Mucosa of rectum (tissue), 2 donors: ENCODE results near the gene GRID2.

Source experiments
- H3K27ac ChIP-seq, 2 donors: one replicate each; pipeline ENCODE4 v1.7.0; 2013; ENCODE audit warnings: inconsistent platforms in 2 of 2, low read depth in 2 of 2, low read length in 2 of 2
- H3K27me3 ChIP-seq, 2 donors: one replicate each; pipeline ENCODE4 v1.7.0; 2013; ENCODE audit warnings: low read length in 2 of 2; ENCODE audit not compliant: control insufficient read depth in 2 of 2, insufficient read depth in 2 of 2
- H3K36me3 ChIP-seq, 2 donors: one replicate each; pipeline ENCODE4 v1.7.0; 2013; ENCODE audit warnings: low read length in 2 of 2; ENCODE audit not compliant: control insufficient read depth in 2 of 2, insufficient read depth in 2 of 2
- H3K4me1 ChIP-seq, 2 donors: one replicate each; pipeline ENCODE4 v1.7.0; 2013; ENCODE audit warnings: low read length in 2 of 2, mild to moderate bottlenecking in 1 of 2; ENCODE audit not compliant: control insufficient read depth in 2 of 2, insufficient read depth in 2 of 2
- H3K4me3 ChIP-seq, 2 donors: one replicate each; pipeline ENCODE4 v1.7.0; 2013; ENCODE audit warnings: low read length in 2 of 2
- H3K9ac ChIP-seq, 2 donors: one replicate each; pipeline ENCODE4 v1.7.0; 2013; ENCODE audit warnings: low read length in 2 of 2, low read depth in 1 of 2, mild to moderate bottlenecking in 1 of 2
- H3K9me3 ChIP-seq, 2 donors: one replicate each; pipeline ENCODE4 v1.7.0; 2013; ENCODE audit warnings: low read length in 2 of 2; ENCODE audit not compliant: control insufficient read depth in 2 of 2
- donor health status: healthy.
- donor health status: Normal muscosa, but diverticular disease.

Gene GRID2

DNA sequence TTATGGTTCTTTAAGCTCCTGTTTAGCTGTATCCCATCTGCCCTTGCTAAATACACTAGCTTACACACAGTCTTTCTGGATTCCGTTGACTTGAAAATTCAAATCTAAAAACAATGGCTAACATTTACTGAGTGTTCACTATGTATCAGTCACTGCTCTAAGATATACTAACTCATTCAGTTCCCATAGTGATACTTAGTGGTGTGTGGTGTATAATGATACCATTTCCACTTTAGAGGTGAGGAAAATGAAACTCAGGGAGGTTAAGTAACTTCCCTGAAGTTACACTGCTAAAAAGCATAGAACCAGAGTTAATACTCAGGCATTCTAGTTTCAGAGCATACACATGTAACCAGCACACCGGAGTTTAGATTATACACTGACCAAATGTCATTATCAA, 762.0 kb downstream of the GRID2 start:
- no peaks in the 10 kb centered on the region for H3K9me3 ChIP-seq
- no peak overlapping the region for H3K4me3 ChIP-seq
- no peaks in the 10 kb centered on the region for H3K4me1 ChIP-seq
- H3K9ac ChIP-seq: no peak overlapping the region
- no peaks in the 10 kb centered on the region for H3K27me3 ChIP-seq
- no peak overlapping the region for H3K27ac ChIP-seq
- H3K36me3 ChIP-seq: no peaks in the 10 kb centered on the region

DNA sequence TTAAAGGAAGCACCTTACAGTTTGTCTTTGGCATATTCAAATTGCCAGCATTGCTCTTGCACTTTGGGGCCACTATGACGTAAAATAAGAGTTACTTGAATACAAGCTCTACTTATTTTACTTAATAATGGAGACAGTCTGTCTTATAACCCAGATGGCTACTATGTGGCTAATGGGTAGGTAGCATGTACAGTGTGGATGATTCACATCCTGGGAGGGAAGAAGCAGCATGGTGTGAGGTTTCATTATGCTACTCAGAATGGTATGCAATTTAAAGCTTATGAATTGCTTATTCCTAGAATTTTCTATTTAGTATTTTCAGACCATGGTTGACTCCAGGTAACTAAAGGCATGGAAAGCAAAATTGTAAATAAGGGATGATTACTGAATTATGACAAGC, 763.0 kb downstream of the GRID2 start:
- Histone ChIP-seq H3K9me3 (no peaks in the 10 kb centered on the region), H3K27me3 (no peaks in the 10 kb centered on the region), H3K4me3 (no peak overlapping the region), H3K4me1 (no peaks in the 10 kb centered on the region), H3K9ac (no peak overlapping the region), H3K36me3 (no peaks in the 10 kb centered on the region), H3K27ac (no peak overlapping the region)

DNA sequence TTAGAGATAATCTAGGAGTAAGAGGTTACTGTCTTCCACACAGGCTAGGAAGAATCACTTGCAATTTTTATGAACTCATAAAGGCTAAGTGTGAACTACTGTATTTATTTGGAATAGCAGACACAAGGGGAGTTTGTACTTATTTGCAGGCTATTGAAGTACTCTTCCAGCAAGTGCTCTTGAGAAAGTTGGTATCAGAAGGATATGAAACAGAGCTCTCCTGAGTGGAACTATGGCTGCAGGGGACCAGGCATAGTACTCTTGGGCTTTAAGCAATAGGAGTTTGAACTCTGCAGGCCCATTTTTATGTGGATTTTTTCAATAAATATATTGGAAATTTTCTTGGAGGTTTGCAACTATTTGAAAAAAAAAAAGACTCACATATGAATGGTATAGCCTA, 768.5 kb downstream of the GRID2 start:
- no peak overlapping the region for H3K27ac ChIP-seq
- no peak overlapping the region for H3K4me3 ChIP-seq
- no peaks in the 10 kb centered on the region for H3K4me1 ChIP-seq
- no peak overlapping the region for H3K9ac ChIP-seq
- H3K9me3 ChIP-seq: no peaks in the 10 kb centered on the region
- H3K36me3 ChIP-seq: no peaks in the 10 kb centered on the region
- no peaks in the 10 kb centered on the region for H3K27me3 ChIP-seq

DNA sequence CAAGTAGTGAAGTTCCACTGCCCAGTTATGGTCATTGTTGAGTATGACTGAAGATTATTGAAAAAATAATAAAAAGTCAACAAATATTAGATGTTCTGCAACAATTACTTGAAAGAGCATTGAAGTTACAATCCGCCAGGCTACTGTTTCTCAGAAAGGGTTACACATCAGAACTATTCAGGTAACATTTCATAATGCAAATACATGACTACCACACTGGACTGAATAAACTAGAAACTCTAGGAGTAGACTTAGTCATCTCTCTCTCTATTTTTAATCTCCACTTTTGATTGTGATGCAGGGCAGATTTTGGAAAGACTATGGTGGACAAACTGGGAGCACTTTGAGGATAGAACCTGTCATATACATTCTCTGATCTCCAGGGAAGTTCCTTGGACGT, 776.5 kb downstream of the GRID2 start:
- Histone ChIP-seq H3K4me1 (no peaks in the 10 kb centered on the region), H3K9me3 (no peaks in the 10 kb centered on the region), H3K27me3 (no peaks in the 10 kb centered on the region), H3K27ac (no peak overlapping the region), H3K9ac (no peak overlapping the region), H3K36me3 (no peaks in the 10 kb centered on the region), H3K4me3 (no peak overlapping the region)

DNA sequence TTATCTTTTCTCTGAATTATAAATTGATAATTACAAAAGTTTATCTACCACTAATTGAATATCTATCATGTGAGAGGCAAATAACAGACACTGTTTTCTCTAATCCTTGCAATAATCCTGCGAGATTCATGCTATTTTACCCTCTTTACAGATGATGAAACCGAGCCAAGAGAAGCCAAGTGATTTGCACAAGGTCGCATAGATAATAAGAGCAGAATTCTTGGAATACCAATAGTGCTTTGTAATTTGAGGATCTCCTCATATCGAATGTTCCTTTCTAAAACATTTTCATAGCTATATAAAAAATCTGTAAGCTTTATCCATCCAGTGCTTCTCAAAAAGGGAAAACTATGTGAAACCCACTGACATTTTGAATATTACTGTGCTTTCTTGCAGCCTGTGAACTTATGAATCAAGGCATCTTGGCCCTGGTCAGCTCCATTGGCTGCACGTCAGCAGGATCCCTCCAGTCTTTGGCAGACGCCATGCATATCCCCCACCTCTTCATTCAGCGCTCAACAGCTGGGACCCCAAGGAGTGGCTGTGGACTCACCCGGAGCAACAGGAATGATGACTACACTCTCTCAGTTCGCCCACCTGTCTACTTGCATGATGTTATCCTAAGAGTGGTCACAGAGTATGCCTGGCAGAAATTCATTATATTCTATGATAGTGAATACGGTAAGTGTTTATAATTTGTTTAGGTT, 781.0 kb downstream of the GRID2 start:
- H3K9me3 ChIP-seq: no peaks in the 10 kb centered on the region
- no peaks in the 10 kb centered on the region for H3K4me1 ChIP-seq
- H3K36me3 ChIP-seq: no peaks in the 10 kb centered on the region
- H3K9ac ChIP-seq: no peak overlapping the region
- H3K4me3 ChIP-seq: no peak overlapping the region
- no peak overlapping the region for H3K27ac ChIP-seq
- H3K27me3 ChIP-seq: no peaks in the 10 kb centered on the region

DNA sequence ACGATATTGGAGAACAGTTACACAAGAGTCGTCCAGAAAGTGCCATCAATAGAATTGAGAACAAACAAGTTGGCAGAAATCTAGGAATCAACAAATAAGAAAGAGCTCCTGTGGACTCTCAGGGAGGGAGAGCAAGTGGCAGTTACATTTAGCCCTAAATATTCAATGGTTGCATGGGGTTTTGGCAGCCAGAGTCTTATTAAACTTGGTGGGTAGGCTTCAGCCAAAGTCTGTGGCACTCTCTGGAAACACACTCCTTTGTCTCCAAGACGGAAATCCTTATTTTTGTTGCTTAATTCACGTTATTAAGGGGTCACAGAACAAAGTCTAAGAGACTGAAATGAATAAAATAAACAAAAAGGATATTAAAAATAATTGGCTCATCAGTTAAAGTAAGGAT, 782.6 kb downstream of the GRID2 start:
- H3K27ac ChIP-seq: no peak overlapping the region
- H3K4me3 ChIP-seq: no peak overlapping the region
- H3K4me1 ChIP-seq: no peaks in the 10 kb centered on the region
- H3K9ac ChIP-seq: no peak overlapping the region
- no peaks in the 10 kb centered on the region for H3K9me3 ChIP-seq
- no peaks in the 10 kb centered on the region for H3K27me3 ChIP-seq
- no peaks in the 10 kb centered on the region for H3K36me3 ChIP-seq

DNA sequence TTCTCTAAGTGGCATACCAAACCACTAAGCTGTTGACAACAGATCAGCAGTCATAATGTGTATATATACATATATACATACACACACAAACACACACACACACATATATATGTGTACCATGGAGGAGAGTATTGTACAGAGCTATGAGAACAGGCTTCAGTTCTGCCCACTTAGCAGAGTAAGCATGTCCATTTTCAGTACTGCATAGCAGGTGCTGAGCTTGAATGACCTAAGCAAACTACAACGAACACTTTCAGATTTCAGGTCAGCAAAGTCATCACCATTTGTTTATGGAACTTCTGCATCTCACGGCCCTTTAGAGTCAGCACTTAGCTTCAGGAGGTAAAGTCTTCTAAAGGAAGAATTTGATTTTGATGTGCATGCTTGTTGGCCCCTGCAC, 789.0 kb downstream of the GRID2 start:
- Histone ChIP-seq H3K27ac (no peak overlapping the region), H3K9ac (no peak overlapping the region), H3K9me3 (no peaks in the 10 kb centered on the region), H3K27me3 (no peaks in the 10 kb centered on the region), H3K4me3 (no peak overlapping the region), H3K4me1 (no peaks in the 10 kb centered on the region), H3K36me3 (no peaks in the 10 kb centered on the region)

DNA sequence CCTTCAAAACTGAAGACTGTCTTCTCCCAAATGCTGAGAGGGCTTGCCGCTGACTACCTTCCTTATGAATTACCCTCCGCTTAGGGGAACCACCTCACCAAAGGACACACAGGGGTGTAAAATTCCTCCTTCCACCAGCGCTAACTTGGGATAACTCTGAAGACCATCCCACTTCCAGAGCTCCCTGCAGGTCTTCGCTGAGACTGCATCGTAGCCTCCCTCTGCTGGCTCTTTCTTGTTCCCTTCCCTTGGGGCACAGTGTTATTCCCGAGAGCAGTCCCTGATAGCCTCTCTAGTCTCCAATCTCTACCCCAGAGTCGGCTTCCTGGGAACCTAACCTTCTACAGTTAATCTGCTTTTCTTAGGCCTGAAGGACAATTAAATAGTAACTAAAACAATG, 799.3 kb downstream of the GRID2 start:
- Histone ChIP-seq H3K27ac (no peak overlapping the region), H3K4me1 (no peaks in the 10 kb centered on the region), H3K4me3 (no peak overlapping the region), H3K9me3 (no peaks in the 10 kb centered on the region), H3K36me3 (no peaks in the 10 kb centered on the region), H3K27me3 (no peaks in the 10 kb centered on the region), H3K9ac (no peak overlapping the region)

DNA sequence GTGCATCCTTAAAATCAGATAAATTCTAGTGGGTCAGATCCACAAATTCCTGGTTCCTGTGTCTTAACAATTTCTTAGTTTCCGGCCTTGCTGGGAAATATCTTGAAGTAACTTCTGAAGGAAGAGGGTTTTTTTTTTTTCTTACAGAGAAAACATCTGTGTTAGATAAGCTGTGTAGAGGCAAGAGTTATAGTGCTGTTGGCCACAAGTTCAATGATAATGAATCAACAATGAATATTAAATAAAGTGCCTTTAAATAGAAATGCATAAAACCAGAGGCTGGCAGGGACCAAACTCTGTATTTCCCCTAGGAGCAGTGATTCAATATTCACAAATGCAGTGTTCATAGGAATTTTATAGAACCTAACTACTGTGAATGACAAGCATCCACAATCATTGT, 812.9 kb downstream of the GRID2 start:
- no peaks in the 10 kb centered on the region for H3K4me1 ChIP-seq
- H3K9ac ChIP-seq: no peak overlapping the region
- no peaks in the 10 kb centered on the region for H3K27me3 ChIP-seq
- H3K4me3 ChIP-seq: no peak overlapping the region
- H3K36me3 ChIP-seq: no peaks in the 10 kb centered on the region
- H3K27ac ChIP-seq: no peak overlapping the region
- H3K9me3 ChIP-seq: no peaks in the 10 kb centered on the region

DNA sequence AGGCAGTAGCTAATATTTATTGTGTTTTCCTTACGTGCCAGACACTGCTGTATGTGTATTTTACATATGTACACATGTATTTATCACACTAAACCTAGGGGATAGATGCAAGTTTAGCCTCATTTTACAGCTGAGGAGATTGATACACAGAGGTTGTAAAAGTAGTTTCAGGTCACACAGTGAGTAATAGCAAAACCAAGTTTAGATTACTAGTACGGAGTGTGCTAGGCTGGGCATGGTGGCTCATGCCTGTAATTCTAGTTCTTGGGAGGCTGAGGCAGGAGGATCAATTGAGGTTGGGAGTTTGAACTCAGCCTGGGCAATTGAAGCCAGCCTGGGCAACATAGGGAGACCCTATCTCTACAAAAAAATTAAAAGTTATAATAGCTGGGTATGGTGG, 823.7 kb downstream of the GRID2 start:
- H3K36me3 ChIP-seq: no peaks in the 10 kb centered on the region
- H3K9ac ChIP-seq: no peak overlapping the region
- no peak overlapping the region for H3K4me3 ChIP-seq
- no peaks in the 10 kb centered on the region for H3K27me3 ChIP-seq
- H3K9me3 ChIP-seq: no peaks in the 10 kb centered on the region
- no peak overlapping the region for H3K27ac ChIP-seq
- H3K4me1 ChIP-seq: no peaks in the 10 kb centered on the region

DNA sequence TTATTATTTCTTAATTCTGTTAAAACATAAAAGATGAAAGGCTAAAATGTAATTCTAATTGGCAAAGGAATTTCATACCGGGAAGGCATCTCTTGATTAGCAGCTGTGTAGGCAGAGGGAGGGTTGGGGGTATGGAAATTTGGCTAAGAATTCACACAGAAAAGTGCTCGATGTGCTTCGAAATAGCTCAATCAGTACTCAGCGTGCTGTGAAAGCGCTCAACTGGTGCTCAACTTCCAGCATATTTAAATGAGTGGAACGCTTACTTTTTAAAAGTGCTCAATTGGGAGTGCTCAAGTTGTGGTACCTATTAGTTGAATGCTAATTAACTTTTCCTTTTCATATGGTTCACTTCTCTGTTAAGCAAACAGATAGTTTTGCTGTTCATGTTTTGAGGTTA, 828.9 kb downstream of the GRID2 start:
- Histone ChIP-seq H3K9me3 (no peaks in the 10 kb centered on the region), H3K9ac (no peak overlapping the region), H3K27me3 (no peaks in the 10 kb centered on the region), H3K36me3 (no peaks in the 10 kb centered on the region), H3K4me1 (no peaks in the 10 kb centered on the region), H3K4me3 (no peak overlapping the region), H3K27ac (no peak overlapping the region)
